ENCODE results near the gene KCNK3.

The KCNK3 gene

GRCh38 chr2:26767129-26767528 lies 74.6 kb downstream of the KCNK3 start:
- no peak overlapping the region for H3K27ac ChIP-seq
- H3K27me3 ChIP-seq (replicated peaks): no peaks in the 10 kb centered on the region
- no peak for TF ChIP-seq CTCF (IDR thresholded peaks at IDR 0.05; ENCODE audit: low read depth, low read length, missing control alignments)
- no peak overlapping the region for H3K4me3 ChIP-seq (ENCODE audit: low read depth, low read length)
- in situ Hi-C loops (cut with HindIII; ENCODE audit: low pct_ligation_motif_present, low sequenced_read_pairs): loop anchor here (25.0 kb wide), 1 partner anchor 180 kb away; no protein-coding TSS in a partner anchor
- DNase-seq: no peak
- H3K36me3 ChIP-seq (replicated peaks): peaks cover 2% of the 10 kb centered on the region

GRCh38 chr2:26767894-26768487 lies 75.5 kb downstream of the KCNK3 start:
- DNase-seq: no peak
- Histone ChIP-seq H3K27ac (no peak overlapping the region), H3K27me3 (replicated peaks) (no peaks in the 10 kb centered on the region), H3K4me3 (ENCODE audit: low read depth, low read length) (no peak overlapping the region), H3K36me3 (replicated peaks) (peaks cover 2% of the 10 kb centered on the region)
- TF ChIP-seq CTCF (IDR thresholded peaks at IDR 0.05; ENCODE audit: low read depth, low read length, missing control alignments): no peak
- in situ Hi-C loops (cut with HindIII; ENCODE audit: low pct_ligation_motif_present, low sequenced_read_pairs): loop anchor here (25.0 kb wide), 1 partner anchor 181 kb away; no protein-coding TSS in a partner anchor

- TF ChIP-seq CTCF (IDR thresholded peaks at IDR 0.05; ENCODE audit: low read depth, low read length, missing control alignments): no peak
- no peak overlapping the region for H3K27ac ChIP-seq
- peaks cover 4% of the 10 kb centered on the region for H3K36me3 ChIP-seq (replicated peaks)
- DNase-seq: no peak
- in situ Hi-C loops (cut with HindIII; ENCODE audit: low pct_ligation_motif_present, low sequenced_read_pairs): loop anchor here (25.0 kb wide), 1 partner anchor 181 kb away; no protein-coding TSS in a partner anchor
- H3K27me3 ChIP-seq (replicated peaks): no peaks in the 10 kb centered on the region
- H3K4me3 ChIP-seq (ENCODE audit: low read depth, low read length): no peak overlapping the region
Measured at GRCh38 chr2:26768759-26769088, 76.2 kb downstream of the KCNK3 start.

GRCh38 chr2:26769089-26769761 lies 76.7 kb downstream of the KCNK3 start:
- peak; percentile 49 for DNase-seq
- Histone ChIP-seq H3K27me3 (replicated peaks) (no peaks in the 10 kb centered on the region), H3K27ac (peak overlapping the region; percentile 15), H3K36me3 (replicated peaks) (peaks cover 9% of the 10 kb centered on the region), H3K4me3 (ENCODE audit: low read depth, low read length) (no peak overlapping the region)
- in situ Hi-C loops (cut with HindIII; ENCODE audit: low pct_ligation_motif_present, low sequenced_read_pairs): loop anchor here (25.0 kb wide), 1 partner anchor 182 kb away; no protein-coding TSS in a partner anchor
- no peak for TF ChIP-seq CTCF (IDR thresholded peaks at IDR 0.05; ENCODE audit: low read depth, low read length, missing control alignments)

- DNase-seq: peak; percentile 41
- Histone ChIP-seq H3K27me3 (replicated peaks) (no peaks in the 10 kb centered on the region), H3K4me3 (ENCODE audit: low read depth, low read length) (no peak overlapping the region), H3K27ac (no peak overlapping the region), H3K36me3 (replicated peaks) (peaks cover 21% of the 10 kb centered on the region)
- TF ChIP-seq CTCF (IDR thresholded peaks at IDR 0.05; ENCODE audit: low read depth, low read length, missing control alignments): peak; percentile 60
- in situ Hi-C loops (cut with HindIII; ENCODE audit: low pct_ligation_motif_present, low sequenced_read_pairs): loop anchor here (25.0 kb wide), 1 partner anchor 184 kb away; no protein-coding TSS in a partner anchor
Measured at GRCh38 chr2:26770986-26771586, 78.6 kb downstream of the KCNK3 start.
